ENCODE results near the gene PHLDA2.

The PHLDA2 gene

GRCh38 chr11:2916114-2916891, 12.9 kb downstream of the PHLDA2 start:
- Histone ChIP-seq H3K4me3 (ENCODE audit: insufficient read depth, low read depth, low read length, poor library complexity, severe bottlenecking) (no peak overlapping the region), H3K9me3 (ENCODE audit: control insufficient read depth, low read length) (no peaks in the 10 kb centered on the region), H3K27ac (ENCODE audit: insufficient read depth, low read length, poor library complexity, severe bottlenecking) (no peak overlapping the region), H3K36me3 (ENCODE audit: control insufficient read depth, insufficient read depth, low read length) (no peaks in the 10 kb centered on the region), H3K4me1 (ENCODE audit: control insufficient read depth, insufficient read depth, low read length, poor library complexity, severe bottlenecking) (peaks cover 5% of the 10 kb centered on the region), H3K27me3 (replicated peaks; ENCODE audit: control insufficient read depth, insufficient read depth, low read length, poor library complexity, severe bottlenecking) (no peaks in the 10 kb centered on the region)
- no peak for DNase-seq

GRCh38 chr11:2915473-2915872, 13.7 kb downstream of the PHLDA2 start:
- no peaks in the 10 kb centered on the region for H3K36me3 ChIP-seq (ENCODE audit: control insufficient read depth, insufficient read depth, low read length)
- H3K4me1 ChIP-seq (ENCODE audit: control insufficient read depth, insufficient read depth, low read length, poor library complexity, severe bottlenecking), result peaks cover 5% of the 10 kb centered on the region
- H3K27ac ChIP-seq (ENCODE audit: insufficient read depth, low read length, poor library complexity, severe bottlenecking), result no peak overlapping the region
- no peak for DNase-seq
- no peaks in the 10 kb centered on the region for H3K27me3 ChIP-seq (replicated peaks; ENCODE audit: control insufficient read depth, insufficient read depth, low read length, poor library complexity, severe bottlenecking)
- H3K4me3 ChIP-seq (ENCODE audit: insufficient read depth, low read depth, low read length, poor library complexity, severe bottlenecking), result no peak overlapping the region
- no peaks in the 10 kb centered on the region for H3K9me3 ChIP-seq (ENCODE audit: control insufficient read depth, low read length)

- H3K27me3 ChIP-seq (replicated peaks; ENCODE audit: control insufficient read depth, insufficient read depth, low read length, poor library complexity, severe bottlenecking), result no peaks in the 10 kb centered on the region
- H3K9me3 ChIP-seq (ENCODE audit: control insufficient read depth, low read length), result no peaks in the 10 kb centered on the region
- H3K4me3 ChIP-seq (ENCODE audit: insufficient read depth, low read depth, low read length, poor library complexity, severe bottlenecking), result no peak overlapping the region
- H3K4me1 ChIP-seq (ENCODE audit: control insufficient read depth, insufficient read depth, low read length, poor library complexity, severe bottlenecking), result peaks cover 5% of the 10 kb centered on the region
- H3K36me3 ChIP-seq (ENCODE audit: control insufficient read depth, insufficient read depth, low read length), result no peaks in the 10 kb centered on the region
- no peak for DNase-seq
- no peak overlapping the region for H3K27ac ChIP-seq (ENCODE audit: insufficient read depth, low read length, poor library complexity, severe bottlenecking)
Measured at GRCh38 chr11:2914455-2915195, 14.6 kb downstream of the PHLDA2 start.

DNA sequence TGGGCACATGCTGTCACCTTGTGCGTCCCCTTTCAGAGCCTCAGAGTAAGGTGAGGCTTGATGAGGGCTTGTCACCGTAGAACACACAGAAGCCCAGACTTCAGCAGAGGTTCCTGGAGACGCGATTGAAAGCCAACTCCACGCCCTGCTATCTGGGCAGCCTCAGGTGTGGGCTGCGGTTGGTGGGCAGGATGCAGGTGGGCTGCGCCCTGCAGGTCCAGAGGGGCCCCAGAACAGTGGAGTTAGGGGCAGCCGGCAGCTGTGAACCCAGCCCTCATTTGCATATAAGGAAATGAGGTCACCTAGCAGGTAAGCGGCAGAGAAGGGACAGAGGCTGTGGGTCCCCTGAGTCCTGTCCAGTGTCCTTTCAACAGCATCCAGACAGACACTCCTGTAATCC, 15.4 kb downstream of the PHLDA2 start:
- Histone ChIP-seq H3K27ac (ENCODE audit: insufficient read depth, low read length, poor library complexity, severe bottlenecking) (no peak overlapping the region), H3K27me3 (replicated peaks; ENCODE audit: control insufficient read depth, insufficient read depth, low read length, poor library complexity, severe bottlenecking) (no peaks in the 10 kb centered on the region), H3K9me3 (ENCODE audit: control insufficient read depth, low read length) (no peaks in the 10 kb centered on the region), H3K4me1 (ENCODE audit: control insufficient read depth, insufficient read depth, low read length, poor library complexity, severe bottlenecking) (peaks cover 5% of the 10 kb centered on the region), H3K4me3 (ENCODE audit: insufficient read depth, low read depth, low read length, poor library complexity, severe bottlenecking) (no peak overlapping the region), H3K36me3 (ENCODE audit: control insufficient read depth, insufficient read depth, low read length) (no peaks in the 10 kb centered on the region)
- no peak for DNase-seq

- Histone ChIP-seq H3K27ac (ENCODE audit: insufficient read depth, low read length, poor library complexity, severe bottlenecking) (no peak overlapping the region), H3K27me3 (replicated peaks; ENCODE audit: control insufficient read depth, insufficient read depth, low read length, poor library complexity, severe bottlenecking) (no peaks in the 10 kb centered on the region)
- DNase-seq, result no peak
Measured at GRCh38 chr11:2913019-2913431, 16.2 kb downstream of the PHLDA2 start.

GRCh38 chr11:2912498-2912897, 16.7 kb downstream of the PHLDA2 start:
- no peak overlapping the region for H3K27ac ChIP-seq (ENCODE audit: insufficient read depth, low read length, poor library complexity, severe bottlenecking)
- H3K4me3 ChIP-seq (ENCODE audit: insufficient read depth, low read depth, low read length, poor library complexity, severe bottlenecking), result no peak overlapping the region

More at GRCh38 chr11:2913019-2913431, 16.2 kb downstream of the PHLDA2 start:
- H3K9me3 ChIP-seq (ENCODE audit: control insufficient read depth, low read length), result no peaks in the 10 kb centered on the region
- H3K4me3 ChIP-seq (ENCODE audit: insufficient read depth, low read depth, low read length, poor library complexity, severe bottlenecking), result no peak overlapping the region
- peaks cover 5% of the 10 kb centered on the region for H3K4me1 ChIP-seq (ENCODE audit: control insufficient read depth, insufficient read depth, low read length, poor library complexity, severe bottlenecking)
- no peaks in the 10 kb centered on the region for H3K36me3 ChIP-seq (ENCODE audit: control insufficient read depth, insufficient read depth, low read length)

DNA sequence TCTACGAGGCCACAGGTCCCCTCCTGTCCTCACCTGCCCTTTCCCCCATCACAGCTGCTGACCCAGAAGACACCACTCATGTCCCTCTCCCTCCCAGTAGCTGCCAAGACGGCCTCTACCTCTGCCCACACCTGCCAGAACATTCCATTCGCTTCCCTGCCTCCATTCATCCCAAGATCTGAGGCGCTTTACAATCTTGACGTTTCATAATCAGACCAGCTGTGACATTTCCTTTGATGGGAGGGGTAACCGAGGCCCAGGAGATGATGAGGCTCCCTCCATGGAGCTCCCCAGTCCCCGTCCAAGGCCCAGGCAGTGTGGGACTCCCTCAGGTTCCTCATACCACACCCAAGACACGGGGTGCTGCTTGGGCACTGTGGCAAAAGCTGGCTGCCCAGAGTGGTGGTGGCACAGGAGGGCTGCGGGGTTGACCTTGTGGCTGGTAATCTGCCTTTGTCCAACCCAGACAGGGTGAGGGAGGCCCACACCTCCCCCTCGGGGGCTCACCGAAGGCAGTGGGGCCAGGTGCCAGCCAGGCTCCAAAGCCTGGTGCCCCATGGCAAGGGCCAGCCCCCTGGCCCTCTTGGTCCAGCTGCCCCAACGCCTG, 17.3 kb downstream of the PHLDA2 start:
- no peaks in the 10 kb centered on the region for H3K9me3 ChIP-seq (ENCODE audit: control insufficient read depth, low read length)
- H3K4me3 ChIP-seq (ENCODE audit: insufficient read depth, low read depth, low read length, poor library complexity, severe bottlenecking), result no peak overlapping the region
- no peak overlapping the region for H3K27ac ChIP-seq (ENCODE audit: insufficient read depth, low read length, poor library complexity, severe bottlenecking)
- no peaks in the 10 kb centered on the region for H3K27me3 ChIP-seq (replicated peaks; ENCODE audit: control insufficient read depth, insufficient read depth, low read length, poor library complexity, severe bottlenecking)
- no peak for DNase-seq
- H3K4me1 ChIP-seq (ENCODE audit: control insufficient read depth, insufficient read depth, low read length, poor library complexity, severe bottlenecking), result peaks cover 5% of the 10 kb centered on the region
- no peaks in the 10 kb centered on the region for H3K36me3 ChIP-seq (ENCODE audit: control insufficient read depth, insufficient read depth, low read length)

More at GRCh38 chr11:2912498-2912897, 16.7 kb downstream of the PHLDA2 start:
- Histone ChIP-seq H3K4me1 (ENCODE audit: control insufficient read depth, insufficient read depth, low read length, poor library complexity, severe bottlenecking) (peaks cover 5% of the 10 kb centered on the region), H3K36me3 (ENCODE audit: control insufficient read depth, insufficient read depth, low read length) (no peaks in the 10 kb centered on the region), H3K27me3 (replicated peaks; ENCODE audit: control insufficient read depth, insufficient read depth, low read length, poor library complexity, severe bottlenecking) (no peaks in the 10 kb centered on the region), H3K9me3 (ENCODE audit: control insufficient read depth, low read length) (no peaks in the 10 kb centered on the region)
- no peak for DNase-seq

DNA sequence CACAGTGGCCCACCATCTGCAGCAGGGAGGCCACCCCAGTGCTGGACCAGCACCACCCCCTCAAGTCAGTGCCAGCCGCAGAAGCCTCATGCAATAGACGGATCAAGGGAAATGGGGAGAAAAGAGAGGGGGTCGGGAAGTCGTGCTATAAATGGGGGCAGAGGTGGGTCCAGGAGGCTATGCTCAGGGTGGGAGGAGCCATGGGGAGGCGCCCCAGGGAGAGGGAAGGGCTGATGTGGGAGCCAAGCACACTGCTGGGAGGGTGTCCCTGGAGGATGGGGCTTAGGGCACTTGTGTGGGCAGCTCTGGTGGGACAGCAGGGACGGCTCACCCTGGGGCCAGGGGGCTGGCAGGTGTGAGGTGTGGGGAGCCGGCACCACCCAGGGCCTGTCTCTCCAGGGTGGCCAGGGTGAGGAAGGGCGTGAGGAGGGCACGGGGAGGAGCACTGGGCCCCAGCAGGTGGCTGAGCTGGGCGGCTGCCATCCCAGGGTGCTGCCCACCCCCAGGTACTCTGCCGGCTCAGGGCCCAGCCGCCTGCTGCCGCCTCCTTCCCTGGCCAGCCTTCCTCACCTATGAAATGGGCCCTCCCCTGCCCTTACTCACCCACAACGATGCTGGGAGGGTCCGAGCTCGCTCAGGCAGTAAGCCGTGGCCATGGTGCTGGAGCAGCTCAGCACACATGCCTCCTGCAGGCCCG, 18.0 kb downstream of the PHLDA2 start:
- Histone ChIP-seq H3K27ac (ENCODE audit: insufficient read depth, low read length, poor library complexity, severe bottlenecking) (no peak overlapping the region), H3K9me3 (ENCODE audit: control insufficient read depth, low read length) (no peaks in the 10 kb centered on the region), H3K27me3 (replicated peaks; ENCODE audit: control insufficient read depth, insufficient read depth, low read length, poor library complexity, severe bottlenecking) (no peaks in the 10 kb centered on the region), H3K36me3 (ENCODE audit: control insufficient read depth, insufficient read depth, low read length) (no peaks in the 10 kb centered on the region), H3K4me3 (ENCODE audit: insufficient read depth, low read depth, low read length, poor library complexity, severe bottlenecking) (no peak overlapping the region), H3K4me1 (ENCODE audit: control insufficient read depth, insufficient read depth, low read length, poor library complexity, severe bottlenecking) (peaks cover 5% of the 10 kb centered on the region)
- no peak for DNase-seq

GRCh38 chr11:2910401-2910955, 18.7 kb downstream of the PHLDA2 start:
- Histone ChIP-seq H3K4me1 (ENCODE audit: control insufficient read depth, insufficient read depth, low read length, poor library complexity, severe bottlenecking) (peaks cover 5% of the 10 kb centered on the region), H3K36me3 (ENCODE audit: control insufficient read depth, insufficient read depth, low read length) (no peaks in the 10 kb centered on the region), H3K4me3 (ENCODE audit: insufficient read depth, low read depth, low read length, poor library complexity, severe bottlenecking) (no peak overlapping the region), H3K9me3 (ENCODE audit: control insufficient read depth, low read length) (no peaks in the 10 kb centered on the region), H3K27ac (ENCODE audit: insufficient read depth, low read length, poor library complexity, severe bottlenecking) (no peak overlapping the region), H3K27me3 (replicated peaks; ENCODE audit: control insufficient read depth, insufficient read depth, low read length, poor library complexity, severe bottlenecking) (no peaks in the 10 kb centered on the region)
- no peak for DNase-seq

Data from effector memory CD4-positive, alpha-beta T cell (primary cell).